ENCODE measurements around the gene PEA15.
A peak's percentile ranks its signal among the peaks of the same experiment; 100 is the strongest.

PEA15 gene

GRCh38 chr1:160205242-160206035, at the start of gene PEA15 (continued):
- no peak for TF ChIP-seq ZNF324 (tag by site-specific recombination; IDR thresholded peaks at IDR 0.05)
- TF ChIP-seq, protein P1, sequence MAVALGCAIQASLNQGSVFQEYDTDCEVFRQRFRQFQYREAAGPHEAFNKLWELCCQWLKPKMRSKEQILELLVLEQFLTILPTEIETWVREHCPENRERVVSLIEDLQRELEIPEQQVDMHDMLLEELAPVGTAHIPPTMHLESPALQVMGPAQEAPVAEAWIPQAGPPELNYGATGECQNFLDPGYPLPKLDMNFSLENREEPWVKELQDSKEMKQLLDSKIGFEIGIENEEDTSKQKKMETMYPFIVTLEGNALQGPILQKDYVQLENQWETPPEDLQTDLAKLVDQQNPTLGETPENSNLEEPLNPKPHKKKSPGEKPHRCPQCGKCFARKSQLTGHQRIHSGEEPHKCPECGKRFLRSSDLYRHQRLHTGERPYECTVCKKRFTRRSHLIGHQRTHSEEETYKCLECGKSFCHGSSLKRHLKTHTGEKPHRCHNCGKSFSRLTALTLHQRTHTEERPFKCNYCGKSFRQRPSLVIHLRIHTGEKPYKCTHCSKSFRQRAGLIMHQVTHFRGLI (tag by site-specific recombination; IDR thresholded peaks at IDR 0.05) = peak; percentile 32; the same call in 1 of the 2 replicates

DNA sequence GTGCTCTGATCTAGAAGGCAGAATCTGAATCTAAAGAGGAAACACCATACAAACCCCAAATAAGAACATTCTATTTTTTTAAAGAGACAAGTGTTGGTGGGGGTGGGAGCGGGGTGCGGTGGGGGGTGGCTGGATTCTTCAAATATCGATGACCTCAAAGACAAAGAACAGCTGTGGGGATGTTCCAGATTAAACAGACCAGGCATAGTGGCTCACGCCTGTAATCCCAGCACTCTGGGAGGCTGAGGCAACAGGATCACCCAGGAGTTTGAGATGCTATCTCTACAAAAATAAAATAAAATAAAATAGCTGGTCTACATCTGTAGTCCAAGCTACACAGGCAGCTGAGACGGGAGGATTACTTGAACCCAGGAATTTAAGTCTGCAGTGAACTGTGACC, 48.8 kb upstream of the PEA15 start:
- H3K4me3 ChIP-seq (ENCODE audit: low read depth, low read length) = no peak overlapping the region
- ChIA-PET POLR2A (no interaction called here), CTCF (interaction anchor here (0.8 to 1.4 kb wide), 6 partner anchors 55 to 96 kb away, joined by 3 to 5 read pairs (median 3); no protein-coding TSS in a partner anchor)
- H3K27ac ChIP-seq (ENCODE audit: extremely low read depth, low read depth, low read length) = no peak overlapping the region
- H3K4me1 ChIP-seq (ENCODE audit: control insufficient read depth, insufficient read depth, low read length) = no peaks in the 10 kb centered on the region
- H3K36me3 ChIP-seq (ENCODE audit: control insufficient read depth in 2 of 2, insufficient read depth in 1 of 2, low read length in 2 of 2) = no peaks in the 10 kb centered on the region
- H3K9me3 ChIP-seq (ENCODE audit: control insufficient read depth, insufficient read depth, low read depth, low read length) = no peaks in the 10 kb centered on the region
- no peak for TF ChIP-seq ZNF555 (tag by site-specific recombination; conservative IDR thresholded peaks at IDR 0.05)

- Histone ChIP-seq H3K4me1 (ENCODE audit: control insufficient read depth, insufficient read depth, low read length) (no peaks in the 10 kb centered on the region), H3K36me3 (ENCODE audit: control insufficient read depth in 2 of 2, insufficient read depth in 1 of 2, low read length in 2 of 2) (no peaks in the 10 kb centered on the region), H3K4me3 (ENCODE audit: low read depth, low read length) (no peak overlapping the region), H3K27ac (ENCODE audit: extremely low read depth, low read depth, low read length) (no peak overlapping the region), H3K9me3 (ENCODE audit: control insufficient read depth, insufficient read depth, low read depth, low read length) (no peaks in the 10 kb centered on the region)
- CTCF ChIA-PET = interaction anchor here (0.8 to 1.4 kb wide), 4 partner anchors 56 to 78 kb away, joined by 3 to 5 read pairs (median 3); no protein-coding TSS in a partner anchor
- POLR2A ChIA-PET = no interaction called here
- TF ChIP-seq, protein P2, sequence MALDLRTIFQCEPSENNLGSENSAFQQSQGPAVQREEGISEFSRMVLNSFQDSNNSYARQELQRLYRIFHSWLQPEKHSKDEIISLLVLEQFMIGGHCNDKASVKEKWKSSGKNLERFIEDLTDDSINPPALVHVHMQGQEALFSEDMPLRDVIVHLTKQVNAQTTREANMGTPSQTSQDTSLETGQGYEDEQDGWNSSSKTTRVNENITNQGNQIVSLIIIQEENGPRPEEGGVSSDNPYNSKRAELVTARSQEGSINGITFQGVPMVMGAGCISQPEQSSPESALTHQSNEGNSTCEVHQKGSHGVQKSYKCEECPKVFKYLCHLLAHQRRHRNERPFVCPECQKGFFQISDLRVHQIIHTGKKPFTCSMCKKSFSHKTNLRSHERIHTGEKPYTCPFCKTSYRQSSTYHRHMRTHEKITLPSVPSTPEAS (tag by site-specific recombination; IDR thresholded peaks at IDR 0.05) = no peak
- TF ChIP-seq, protein P3, sequence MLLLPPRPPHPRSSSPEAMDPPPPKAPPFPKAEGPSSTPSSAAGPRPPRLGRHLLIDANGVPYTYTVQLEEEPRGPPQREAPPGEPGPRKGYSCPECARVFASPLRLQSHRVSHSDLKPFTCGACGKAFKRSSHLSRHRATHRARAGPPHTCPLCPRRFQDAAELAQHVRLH (tag by site-specific recombination; IDR thresholded peaks at IDR 0.05) = no peak
- TF ChIP-seq ZNF175 (tag by site-specific recombination; IDR thresholded peaks at IDR 0.05) = no peak
- no peak for TF ChIP-seq ZNF354C (tag by site-specific recombination; IDR thresholded peaks at IDR 0.05; ENCODE audit: borderline replicate concordance, low read depth)
- no peak for TF ChIP-seq ZNF433 (tag by site-specific recombination; IDR thresholded peaks at IDR 0.05; ENCODE audit: low read depth)
- no peak for TF ChIP-seq OVOL3 (tag by site-specific recombination; IDR thresholded peaks at IDR 0.05)
- TF ChIP-seq ZNF776 (tag by site-specific recombination; IDR thresholded peaks at IDR 0.05; ENCODE audit: borderline replicate concordance) = no peak
- no peak for TF ChIP-seq ZNF555 (tag by site-specific recombination; conservative IDR thresholded peaks at IDR 0.05)
- TF ChIP-seq, protein P4, sequence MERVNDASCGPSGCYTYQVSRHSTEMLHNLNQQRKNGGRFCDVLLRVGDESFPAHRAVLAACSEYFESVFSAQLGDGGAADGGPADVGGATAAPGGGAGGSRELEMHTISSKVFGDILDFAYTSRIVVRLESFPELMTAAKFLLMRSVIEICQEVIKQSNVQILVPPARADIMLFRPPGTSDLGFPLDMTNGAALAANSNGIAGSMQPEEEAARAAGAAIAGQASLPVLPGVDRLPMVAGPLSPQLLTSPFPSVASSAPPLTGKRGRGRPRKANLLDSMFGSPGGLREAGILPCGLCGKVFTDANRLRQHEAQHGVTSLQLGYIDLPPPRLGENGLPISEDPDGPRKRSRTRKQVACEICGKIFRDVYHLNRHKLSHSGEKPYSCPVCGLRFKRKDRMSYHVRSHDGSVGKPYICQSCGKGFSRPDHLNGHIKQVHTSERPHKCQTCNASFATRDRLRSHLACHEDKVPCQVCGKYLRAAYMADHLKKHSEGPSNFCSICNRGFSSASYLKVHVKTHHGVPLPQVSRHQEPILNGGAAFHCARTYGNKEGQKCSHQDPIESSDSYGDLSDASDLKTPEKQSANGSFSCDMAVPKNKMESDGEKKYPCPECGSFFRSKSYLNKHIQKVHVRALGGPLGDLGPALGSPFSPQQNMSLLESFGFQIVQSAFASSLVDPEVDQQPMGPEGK (tag by site-specific recombination; IDR thresholded peaks at IDR 0.05) = no peak
- no peak for TF ChIP-seq ZNF621 (tag by site-specific recombination; IDR thresholded peaks at IDR 0.05)
- TF ChIP-seq, protein P5, sequence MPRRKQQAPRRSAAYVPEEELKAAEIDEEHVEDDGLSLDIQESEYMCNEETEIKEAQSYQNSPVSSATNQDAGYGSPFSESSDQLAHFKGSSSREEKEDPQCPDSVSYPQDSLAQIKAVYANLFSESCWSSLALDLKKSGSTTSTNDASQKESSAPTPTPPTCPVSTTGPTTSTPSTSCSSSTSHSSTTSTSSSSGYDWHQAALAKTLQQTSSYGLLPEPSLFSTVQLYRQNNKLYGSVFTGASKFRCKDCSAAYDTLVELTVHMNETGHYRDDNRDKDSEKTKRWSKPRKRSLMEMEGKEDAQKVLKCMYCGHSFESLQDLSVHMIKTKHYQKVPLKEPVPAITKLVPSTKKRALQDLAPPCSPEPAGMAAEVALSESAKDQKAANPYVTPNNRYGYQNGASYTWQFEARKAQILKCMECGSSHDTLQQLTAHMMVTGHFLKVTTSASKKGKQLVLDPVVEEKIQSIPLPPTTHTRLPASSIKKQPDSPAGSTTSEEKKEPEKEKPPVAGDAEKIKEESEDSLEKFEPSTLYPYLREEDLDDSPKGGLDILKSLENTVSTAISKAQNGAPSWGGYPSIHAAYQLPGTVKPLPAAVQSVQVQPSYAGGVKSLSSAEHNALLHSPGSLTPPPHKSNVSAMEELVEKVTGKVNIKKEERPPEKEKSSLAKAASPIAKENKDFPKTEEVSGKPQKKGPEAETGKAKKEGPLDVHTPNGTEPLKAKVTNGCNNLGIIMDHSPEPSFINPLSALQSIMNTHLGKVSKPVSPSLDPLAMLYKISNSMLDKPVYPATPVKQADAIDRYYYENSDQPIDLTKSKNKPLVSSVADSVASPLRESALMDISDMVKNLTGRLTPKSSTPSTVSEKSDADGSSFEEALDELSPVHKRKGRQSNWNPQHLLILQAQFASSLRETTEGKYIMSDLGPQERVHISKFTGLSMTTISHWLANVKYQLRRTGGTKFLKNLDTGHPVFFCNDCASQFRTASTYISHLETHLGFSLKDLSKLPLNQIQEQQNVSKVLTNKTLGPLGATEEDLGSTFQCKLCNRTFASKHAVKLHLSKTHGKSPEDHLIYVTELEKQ (tag by site-specific recombination; IDR thresholded peaks at IDR 0.05; ENCODE audit: borderline replicate concordance) = no peak
- no peak for TF ChIP-seq ZNF239 (tag by site-specific recombination; IDR thresholded peaks at IDR 0.05)
- no peak for TF ChIP-seq ZNF558 (tag by site-specific recombination; IDR thresholded peaks at IDR 0.05)
- TF ChIP-seq ZNF2 (tag by site-specific recombination; IDR thresholded peaks at IDR 0.05) = no peak
- no peak for TF ChIP-seq ZNF423 (tag by site-specific recombination; IDR thresholded peaks at IDR 0.05)
- no peak for TF ChIP-seq ZNF16 (tag by site-specific recombination; IDR thresholded peaks at IDR 0.05; ENCODE audit: low read depth)
- no peak for TF ChIP-seq ZNF169 (tag by site-specific recombination; IDR thresholded peaks at IDR 0.05)
- no peak for TF ChIP-seq ZNF521 (tag by site-specific recombination; IDR thresholded peaks at IDR 0.05)
Measured at GRCh38 chr1:160157174-160157573, 48.0 kb upstream of the PEA15 start.
